ENCODE results near the gene STK25.
A peak's percentile ranks its signal among the peaks of the same experiment; 100 is the strongest.

The STK25 gene

GRCh38 chr2:241508240-241509154, at the start of gene STK25:
Gene STK25 (minus strand): TSS chr2:241508584. CDS start chr2:241508035, 549 bp downstream.
- peak; percentile 71 to 75 for DNase-seq

- no peak for DNase-seq
Observed at GRCh38 chr2:241556746-241557145, 48.4 kb upstream of the STK25 start.

- DNase-seq, result no peak
Observed at GRCh38 chr2:241555711-241556110, 47.3 kb upstream of the STK25 start.

GRCh38 chr2:241554610-241555322, 46.4 kb upstream of the STK25 start:
- no peak for DNase-seq

GRCh38 chr2:241553981-241554380, 45.6 kb upstream of the STK25 start:
- DNase-seq, result no peak

- DNase-seq, result no peak
Observed at GRCh38 chr2:241553512-241553830, 45.1 kb upstream of the STK25 start.

GRCh38 chr2:241551998-241552737, 43.8 kb upstream of the STK25 start:
- DNase-seq, result no peak

GRCh38 chr2:241551599-241551997, 43.2 kb upstream of the STK25 start:
- no peak for DNase-seq

GRCh38 chr2:241550616-241551580, 42.5 kb upstream of the STK25 start:
- DNase-seq, result no peak

GRCh38 chr2:241548451-241548835, 40.1 kb upstream of the STK25 start:
- DNase-seq, result no peak

GRCh38 chr2:241547781-241548450, 39.5 kb upstream of the STK25 start:
- DNase-seq, result no peak

GRCh38 chr2:241546771-241547498, 38.6 kb upstream of the STK25 start:
- no peak for DNase-seq

GRCh38 chr2:241545523-241546473, 37.4 kb upstream of the STK25 start:
- DNase-seq, result no peak

GRCh38 chr2:241545106-241545505, 36.7 kb upstream of the STK25 start:
- no peak for DNase-seq

- DNase-seq, result no peak
Observed at GRCh38 chr2:241542278-241542605, 33.9 kb upstream of the STK25 start.

GRCh38 chr2:241541564-241542277, 33.3 kb upstream of the STK25 start:
- DNase-seq, result no peak

- no peak for DNase-seq
Observed at GRCh38 chr2:241540771-241541561, 32.6 kb upstream of the STK25 start.

- no peak for DNase-seq
Observed at GRCh38 chr2:241540401-241540770, 32.0 kb upstream of the STK25 start.

All from Kasumi-1 (cell line).